CD14-positive monocyte (primary cell): Measurements from ENCODE around the gene TTC9B. TPM values are rescaled to one million over a fixed set of nuclear protein-coding genes. Genes with fewer than 3 reads are reported as not detected.

ENCODE experiments used
- DNase-seq, 3 donors: peaks; one replicate each; pipeline ENCODE4 v3.0.0-alpha.2; 2011 to 2022
- H2AFZ ChIP-seq: 2 replicates; pipeline ENCODE4 v1.6.0; 2012; ENCODE audit warnings: mild to moderate bottlenecking, low read depth, low read length, inconsistent platforms; ENCODE audit not compliant: insufficient read depth, poor library complexity, severe bottlenecking
- H3K27ac ChIP-seq, 2 donors: 1 replicate in 1 of 2; 2 replicates in 1 of 2; pipeline ENCODE4 v1.5.1; 2012 to 2013; ENCODE audit warnings: low read length in 2 of 2, control low read depth in 1 of 2, inconsistent platforms in 1 of 2, low read depth in 1 of 2, mild to moderate bottlenecking in 1 of 2
- H3K27me3 ChIP-seq, 2 donors: one replicate each; pipeline versions ENCODE4 v1.6.0 to v1.6.1; 2011 to 2013; ENCODE audit warnings: low read length in 2 of 2; ENCODE audit not compliant: control insufficient read depth in 2 of 2, insufficient read depth in 2 of 2
- H3K36me3 ChIP-seq, 2 donors: replicated peaks in 1 of 2; 1 replicate in 1 of 2; 2 replicates in 1 of 2; pipeline versions ENCODE4 v1.5.1 to v1.6.1; 2012 to 2013; ENCODE audit warnings: low read length in 2 of 2, control low read depth in 1 of 2, inconsistent platforms in 1 of 2, mild to moderate bottlenecking in 1 of 2; ENCODE audit not compliant: insufficient read depth in 2 of 2, control insufficient read depth in 1 of 2
- H3K4me1 ChIP-seq, 2 donors: 1 replicate in 1 of 2; 2 replicates in 1 of 2; pipeline versions ENCODE4 v1.5.1 to v1.6.1; 2012 to 2013; ENCODE audit warnings: low read length in 2 of 2, control low read depth in 1 of 2, inconsistent platforms in 1 of 2, mild to moderate bottlenecking in 1 of 2, moderate library complexity in 1 of 2; ENCODE audit not compliant: insufficient read depth in 2 of 2, control insufficient read depth in 1 of 2
- H3K4me2 ChIP-seq: replicated peaks from 2 replicates; pipeline ENCODE3; 2012; ENCODE audit warnings: low read length, moderate library complexity, mild to moderate bottlenecking; ENCODE audit not compliant: poor library complexity, severe bottlenecking; ENCODE audit errors: extremely low read depth
- H3K4me3 ChIP-seq, 3 experiments: fragments of 200-600 bp in 1 of 3; sonication (generic) in 1 of 3; replicated peaks in 1 of 3; 1 replicate in 2 of 3; 2 replicates in 1 of 3; pipeline ENCODE4 v1.5.1; 2011 to 2013; ENCODE audit warnings: low read length in 3 of 3, mild to moderate bottlenecking in 3 of 3, control low read depth in 2 of 3, low read depth in 2 of 3, inconsistent platforms in 1 of 3, moderate library complexity in 1 of 3
- H3K79me2 ChIP-seq: 2 replicates; pipeline ENCODE4 v1.6.0; 2012; ENCODE audit warnings: mild to moderate bottlenecking, control low read depth, inconsistent platforms, low read length, moderate library complexity; ENCODE audit not compliant: insufficient read depth
- H3K9ac ChIP-seq: 2 replicates; pipeline ENCODE4 v1.6.0; 2017; ENCODE audit warnings: low read length, mild to moderate bottlenecking; ENCODE audit not compliant: insufficient read depth, poor library complexity, severe bottlenecking
- H3K9me3 ChIP-seq, 2 donors: replicated peaks in 1 of 2; 1 replicate in 1 of 2; 2 replicates in 1 of 2; pipeline versions ENCODE4 v1.5.1 to v1.6.1; 2012 to 2013; ENCODE audit warnings: low read length in 2 of 2, control low read depth in 1 of 2; ENCODE audit not compliant: control insufficient read depth in 1 of 2, insufficient read depth in 1 of 2
- H4K20me1 ChIP-seq: 2 replicates; pipeline ENCODE4 v1.6.0; 2012; ENCODE audit warnings: mild to moderate bottlenecking, low read length, control low read depth, moderate library complexity; ENCODE audit not compliant: insufficient read depth
- H3K27ac Mint-ChIP-seq, 7 donors: one replicate each; pipeline ENCODE4 v1.8.0; 2020; ENCODE audit warnings: mild to moderate bottlenecking in 7 of 7, mixed read lengths in 7 of 7, moderate library complexity in 6 of 7, inconsistent platforms in 2 of 7
- H3K27me3 Mint-ChIP-seq, 3 donors: one replicate each; pipeline ENCODE4 v1.8.0; 2021 to 2022; ENCODE audit warnings: low read depth in 3 of 3, mild to moderate bottlenecking in 3 of 3, mixed read lengths in 3 of 3, moderate library complexity in 3 of 3, inconsistent platforms in 1 of 3
- H3K36me3 Mint-ChIP-seq, 2 donors: one replicate each; pipeline ENCODE4 v1.8.0; 2020; ENCODE audit warnings: mixed read lengths in 2 of 2, inconsistent platforms in 1 of 2, mild to moderate bottlenecking in 1 of 2
- H3K4me1 Mint-ChIP-seq: one replicate; pipeline ENCODE4 v1.8.0; 2020; ENCODE audit warnings: mild to moderate bottlenecking, mixed read lengths
- H3K4me3 Mint-ChIP-seq, 2 donors: one replicate each; pipeline ENCODE4 v1.8.0; 2020; ENCODE audit warnings: mild to moderate bottlenecking in 2 of 2, mixed read lengths in 2 of 2, moderate library complexity in 1 of 2
- H3K9me3 Mint-ChIP-seq, 7 donors: one replicate each; pipeline ENCODE4 v1.8.0; 2020 to 2022; ENCODE audit warnings: mixed read lengths in 7 of 7, mild to moderate bottlenecking in 6 of 7, moderate library complexity in 6 of 7, inconsistent platforms in 2 of 7
- CTCF ChIP-seq: fragments of 200-600 bp; IDR thresholded peaks from one replicate; pipeline ENCODE4 v1.8.0; 2022; ENCODE audit warnings: antibody characterized with exemption, mild to moderate bottlenecking
- WGBS: methylation state at CpG from one replicate; pipeline ENCODE4 v1.1.5; 2013; ENCODE audit warnings: missing lambda C conversion rate; ENCODE audit not compliant: insufficient coverage; 5-methylcytosine and 5-hydroxymethylcytosine counted together
- intact Hi-C, 2 donors: fragments of 100-400 bp; cut with micrococcal nuclease; formaldehyde crosslinking; loops; one replicate each; pipeline versions ENCODE4 v1.15.0 to v1.15.1; 2023
- polyA plus RNA-seq, 3 donors: library from polyadenylated mRNA; depleted of rRNA in 1 of 3; unstranded in 2 of 3; stranded (reverse) in 1 of 3; fragments of 300-500 nt in 2 of 3; fragments of >200 nt in 1 of 3; fragmentation: Illumina TruSeq in 2 of 3; gene quantifications; 1 replicate in 2 of 3; 2 replicates in 1 of 3; pipeline ENCODE4 v1.2.3, GENCODE V29; 2012 to 2021

The TTC9B gene
- polyA plus RNA-seq, 3 donors, result not detected

GRCh38 chr19:40246292-40247073 lies 28.3 kb upstream of the TTC9B start:
- Histone ChIP-seq H3K27me3 (no peaks in the 10 kb centered on the region), H3K4me1 (no peaks in the 10 kb centered on the region), H4K20me1 (peaks cover 50% of the 10 kb centered on the region), H2AFZ (no peak overlapping the region), H3K79me2 (peaks cover 14% of the 10 kb centered on the region), H3K27ac (no peak overlapping the region), H3K4me3 (no peak overlapping the region), H3K36me3 (peaks cover 36 to 71% of the 10 kb centered on the region in 2 donors), H3K9ac (no peak overlapping the region), H3K4me2 (no peak overlapping the region), H3K9me3 (no peaks in the 10 kb centered on the region)
- peaks cover 0 to 1% (median 0%) of the 10 kb centered on the region in 7 donors for H3K9me3 Mint-ChIP-seq
- 92% methylated on average over 3 of the region's 16 CpGs for WGBS
- peaks cover 43 to 73% of the 10 kb centered on the region in 2 donors for H3K36me3 Mint-ChIP-seq
- intact Hi-C loops, result no loop called here
- DNase-seq, result no peak
- peak overlapping the region in 1 of 7 donors; percentile 77 for H3K27ac Mint-ChIP-seq
- TF ChIP-seq CTCF, result no peak
- H3K27me3 Mint-ChIP-seq, result no peaks in the 10 kb centered on the region
- no peak overlapping the region for H3K4me3 Mint-ChIP-seq
- no peaks in the 10 kb centered on the region for H3K4me1 Mint-ChIP-seq

- Mint-ChIP-seq H3K9me3 (peaks cover 0 to 1% (median 0%) of the 10 kb centered on the region in 7 donors), H3K4me3 (no peak overlapping the region), H3K4me1 (no peaks in the 10 kb centered on the region), H3K27ac (no peak overlapping the region), H3K27me3 (no peaks in the 10 kb centered on the region), H3K36me3 (peaks cover 47 to 74% of the 10 kb centered on the region in 2 donors)
- intact Hi-C loops, result no loop called here
- peaks cover 14% of the 10 kb centered on the region for H3K79me2 ChIP-seq
- no peak for DNase-seq
- H2AFZ ChIP-seq, result no peak overlapping the region
- H3K4me2 ChIP-seq, result no peak overlapping the region
- peaks cover 36 to 74% of the 10 kb centered on the region in 2 donors for H3K36me3 ChIP-seq
- H3K27ac ChIP-seq, result no peak overlapping the region
- no peaks in the 10 kb centered on the region for H3K27me3 ChIP-seq
- H3K4me1 ChIP-seq, result no peaks in the 10 kb centered on the region
- no peak overlapping the region for H3K9ac ChIP-seq
- H4K20me1 ChIP-seq, result peaks cover 50% of the 10 kb centered on the region
- TF ChIP-seq CTCF, result no peak
- H3K4me3 ChIP-seq, result no peak overlapping the region
- H3K9me3 ChIP-seq, result no peaks in the 10 kb centered on the region
- 97% methylated on average over 5 of the region's 9 CpGs for WGBS
Observed at GRCh38 chr19:40245506-40246128, 27.4 kb upstream of the TTC9B start.
